Astrocyte (in vitro differentiated cells and primary cell): Measurements from ENCODE around the gene MALT1. TPM values are rescaled to one million over a fixed set of nuclear protein-coding genes. Genes with fewer than 3 reads are reported as not detected.

ENCODE experiments used
- DNase-seq: peaks from one replicate; pipeline ENCODE4 v3.0.0-alpha.2; 2010; ENCODE audit warnings: low read depth
- FAIRE-seq: peaks from 2 replicates; lab custom pipeline; 2011; peaks lifted over from hg19 to GRCh38; lab: Jason Lieb, UNC
- H2AFZ ChIP-seq: 2 replicates; pipeline ENCODE4 v1.6.0; 2012; ENCODE audit warnings: low read depth, low read length, inconsistent platforms
- H3K27ac ChIP-seq: 2 replicates; pipeline ENCODE4 v1.5.1; 2011; ENCODE audit warnings: low read depth, low read length, inconsistent platforms
- H3K27me3 ChIP-seq: 2 replicates; pipeline ENCODE4 v1.6.0; 2011; ENCODE audit warnings: low read length, inconsistent platforms; ENCODE audit not compliant: insufficient read depth
- H3K36me3 ChIP-seq: 2 replicates; pipeline ENCODE4 v1.5.1; 2011; ENCODE audit warnings: low read length, inconsistent platforms; ENCODE audit not compliant: insufficient read depth
- H3K4me1 ChIP-seq: 2 replicates; pipeline ENCODE4 v1.5.1; 2011; ENCODE audit warnings: low read length, inconsistent platforms; ENCODE audit not compliant: insufficient read depth
- H3K4me2 ChIP-seq: 2 replicates; pipeline ENCODE4 v1.6.0; 2012; ENCODE audit warnings: low read length, inconsistent platforms
- H3K4me3 ChIP-seq: 2 replicates; pipeline ENCODE4 v1.5.1; 2011; ENCODE audit warnings: low read depth, mild to moderate bottlenecking, low read length, inconsistent platforms; ENCODE audit not compliant: insufficient read depth
- H3K79me2 ChIP-seq: 2 replicates; pipeline ENCODE4 v1.6.0; 2012; ENCODE audit warnings: mild to moderate bottlenecking, low read length, inconsistent platforms; ENCODE audit not compliant: insufficient read depth
- H3K9ac ChIP-seq: 2 replicates; pipeline ENCODE4 v1.6.0; 2012; ENCODE audit warnings: mild to moderate bottlenecking, low read length, inconsistent platforms
- H3K9me3 ChIP-seq: 2 replicates; pipeline ENCODE4 v1.5.1; 2012; ENCODE audit warnings: low read depth, mild to moderate bottlenecking, low read length, inconsistent platforms; ENCODE audit not compliant: insufficient read depth
- H4K20me1 ChIP-seq: 2 replicates; pipeline ENCODE4 v1.6.0; 2012; ENCODE audit warnings: low read length, inconsistent platforms; ENCODE audit not compliant: insufficient read depth
- H3K27ac Mint-ChIP-seq: one replicate; pipeline ENCODE4 v1.8.0; 2021; ENCODE audit warnings: mild to moderate bottlenecking, mixed read lengths; ENCODE audit not compliant: unreplicated experiment
- H3K27me3 Mint-ChIP-seq: one replicate; pipeline ENCODE4 v1.8.0; 2021; ENCODE audit warnings: low read depth, mixed read lengths; ENCODE audit not compliant: unreplicated experiment
- H3K36me3 Mint-ChIP-seq: one replicate; pipeline ENCODE4 v1.8.0; 2021; ENCODE audit warnings: low read depth, mixed read lengths; ENCODE audit not compliant: unreplicated experiment
- H3K4me1 Mint-ChIP-seq: one replicate; pipeline ENCODE4 v1.8.0; 2021; ENCODE audit warnings: low read depth, mixed read lengths; ENCODE audit not compliant: unreplicated experiment
- H3K4me3 Mint-ChIP-seq: one replicate; pipeline ENCODE4 v1.8.0; 2021; ENCODE audit warnings: mild to moderate bottlenecking, moderate library complexity, mixed read lengths; ENCODE audit not compliant: unreplicated experiment
- H3K9me3 Mint-ChIP-seq: one replicate; pipeline ENCODE4 v1.8.0; 2021; ENCODE audit warnings: mild to moderate bottlenecking, mixed read lengths; ENCODE audit not compliant: unreplicated experiment
- EZH2 ChIP-seq: IDR thresholded peaks from 2 replicates; pipeline ENCODE4 v1.6.1; 2012; ENCODE audit warnings: mild to moderate bottlenecking, low read length, inconsistent platforms; ENCODE audit not compliant: insufficient read depth
- total RNA-seq: library from RNA; stranded (reverse); gene quantifications from 2 replicates; pipeline ENCODE4 v1.2.1, GENCODE V29; 2021
- TF ChIP-seq, protein P1 (sequence below): IDR thresholded peaks from 2 replicates; pipeline ENCODE4 v1.5.1; 2011; ENCODE audit warnings: low read depth, mild to moderate bottlenecking, inconsistent platforms, low read length, moderate library complexity; ENCODE audit not compliant: insufficient read depth

Gene MALT1
- total RNA-seq, 1 donor from 2014 or later: 40.3 TPM

- peak overlapping the region; percentile 97 for H3K4me2 ChIP-seq
- peak; percentile 58 for DNase-seq
- H3K4me1 ChIP-seq: peaks cover 52% of the 10 kb centered on the region
- H3K4me3 Mint-ChIP-seq: peak overlapping the region; percentile 83
- no peaks in the 10 kb centered on the region for H3K9me3 ChIP-seq
- H3K4me3 ChIP-seq: peak overlapping the region; percentile 73
- no peaks in the 10 kb centered on the region for H3K36me3 ChIP-seq
- no peaks in the 10 kb centered on the region for H3K27me3 ChIP-seq
- no peak for TF ChIP-seq EZH2
- TF ChIP-seq, protein P1, sequence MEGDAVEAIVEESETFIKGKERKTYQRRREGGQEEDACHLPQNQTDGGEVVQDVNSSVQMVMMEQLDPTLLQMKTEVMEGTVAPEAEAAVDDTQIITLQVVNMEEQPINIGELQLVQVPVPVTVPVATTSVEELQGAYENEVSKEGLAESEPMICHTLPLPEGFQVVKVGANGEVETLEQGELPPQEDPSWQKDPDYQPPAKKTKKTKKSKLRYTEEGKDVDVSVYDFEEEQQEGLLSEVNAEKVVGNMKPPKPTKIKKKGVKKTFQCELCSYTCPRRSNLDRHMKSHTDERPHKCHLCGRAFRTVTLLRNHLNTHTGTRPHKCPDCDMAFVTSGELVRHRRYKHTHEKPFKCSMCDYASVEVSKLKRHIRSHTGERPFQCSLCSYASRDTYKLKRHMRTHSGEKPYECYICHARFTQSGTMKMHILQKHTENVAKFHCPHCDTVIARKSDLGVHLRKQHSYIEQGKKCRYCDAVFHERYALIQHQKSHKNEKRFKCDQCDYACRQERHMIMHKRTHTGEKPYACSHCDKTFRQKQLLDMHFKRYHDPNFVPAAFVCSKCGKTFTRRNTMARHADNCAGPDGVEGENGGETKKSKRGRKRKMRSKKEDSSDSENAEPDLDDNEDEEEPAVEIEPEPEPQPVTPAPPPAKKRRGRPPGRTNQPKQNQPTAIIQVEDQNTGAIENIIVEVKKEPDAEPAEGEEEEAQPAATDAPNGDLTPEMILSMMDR: no peak
- peaks cover 38% of the 10 kb centered on the region for H3K4me1 Mint-ChIP-seq
- peak overlapping the region; percentile 50 for H2AFZ ChIP-seq
- peaks cover 2% of the 10 kb centered on the region for H3K9me3 Mint-ChIP-seq
- no peak for FAIRE-seq
- peak overlapping the region; percentile 90 for H3K9ac ChIP-seq
- peaks cover 1% of the 10 kb centered on the region for H3K27me3 Mint-ChIP-seq
- H4K20me1 ChIP-seq: peaks cover 29% of the 10 kb centered on the region
- no peaks in the 10 kb centered on the region for H3K36me3 Mint-ChIP-seq
- peaks cover 38% of the 10 kb centered on the region for H3K79me2 ChIP-seq
- H3K27ac ChIP-seq: peak overlapping the region; percentile 88
- peak overlapping the region; percentile 75 for H3K27ac Mint-ChIP-seq
Measured at GRCh38 chr18:58670404-58671110, 708 bp upstream of the MALT1 start.

- peak overlapping the region; percentile 83 for H3K4me3 ChIP-seq
- Mint-ChIP-seq H3K4me3 (peak overlapping the region; percentile 96), H3K9me3 (peaks cover 2% of the 10 kb centered on the region), H3K27me3 (no peaks in the 10 kb centered on the region), H3K4me1 (peaks cover 31% of the 10 kb centered on the region), H3K27ac (peak overlapping the region; percentile 70), H3K36me3 (no peaks in the 10 kb centered on the region)
- FAIRE-seq (no peak), DNase-seq (peak; percentile 36)
- H3K9ac ChIP-seq: peak overlapping the region; percentile 90
- no peak for TF ChIP-seq EZH2
- TF ChIP-seq, protein P1: no peak
- H3K9me3 ChIP-seq: no peaks in the 10 kb centered on the region
- peaks cover 52% of the 10 kb centered on the region for H3K4me1 ChIP-seq
- peak overlapping the region; percentile 97 for H3K4me2 ChIP-seq
- peak overlapping the region; percentile 50 for H2AFZ ChIP-seq
- peak overlapping the region; percentile 76 for H3K27ac ChIP-seq
- H3K79me2 ChIP-seq: peaks cover 51% of the 10 kb centered on the region
- peaks cover 38% of the 10 kb centered on the region for H4K20me1 ChIP-seq
- H3K27me3 ChIP-seq: no peaks in the 10 kb centered on the region
- H3K36me3 ChIP-seq: no peaks in the 10 kb centered on the region
Measured at GRCh38 chr18:58671632-58672564, 633 bp downstream of the MALT1 start.
